WTC11 (cell line): Measurements from ENCODE around the gene WDR83. TPM values are rescaled to one million over a fixed set of nuclear protein-coding genes. Genes with fewer than 3 reads are reported as not detected.
"Not testable (repeated sequence)": the region's sequence is repeated elsewhere in the genome, so short reads cannot be mapped to it uniquely, and the experiment has no call there.

Experiments
- ATAC-seq: fragments of 200-7000 bp; cut with Tn5 transposase; 2 replicates; pipeline ENCODE4 v1.10.0; 2021; ENCODE audit warnings: mild to moderate bottlenecking, moderate library complexity
- CTCF ChIA-PET: fragments of 300-600 bp; sonication (Branson Sonifier 250); formaldehyde crosslinking; loops from one replicate; lab custom pipeline; 2021; ENCODE audit warnings: antibody characterized with exemption; lab: Charles Lee
- POLR2A ChIA-PET: fragments of 350-600 bp; sonication (Branson Sonifier 250); formaldehyde crosslinking; loops from one replicate; lab custom pipeline; 2021; ENCODE audit warnings: antibody characterized with exemption; lab: Charles Lee
- DNase-seq: peaks from one replicate; pipeline ENCODE4 v3.0.0; 2021; ENCODE audit warnings: low spot score
- H3K27ac Mint-ChIP-seq: 2 replicates; pipeline ENCODE4 v1.8.0; 2021; ENCODE audit warnings: mixed read lengths
- H3K27me3 Mint-ChIP-seq: 2 replicates; pipeline ENCODE4 v1.8.0; 2021; ENCODE audit warnings: low read depth, mild to moderate bottlenecking, moderate library complexity, mixed read lengths
- H3K36me3 Mint-ChIP-seq: 2 replicates; pipeline ENCODE4 v1.8.0; 2021; ENCODE audit warnings: mixed read lengths
- H3K4me1 Mint-ChIP-seq: 2 replicates; pipeline ENCODE4 v1.8.0; 2022; ENCODE audit warnings: mixed read lengths
- H3K4me3 Mint-ChIP-seq: 2 replicates; pipeline ENCODE4 v1.8.0; 2021; ENCODE audit warnings: mild to moderate bottlenecking, moderate library complexity, mixed read lengths
- H3K9me3 Mint-ChIP-seq: 2 replicates; pipeline ENCODE4 v1.8.0; 2021; ENCODE audit warnings: mixed read lengths
- CBFB ChIP-seq: sonication (generic); formaldehyde crosslinking; IDR thresholded peaks from 2 replicates; pipeline ENCODE4 v1.8.1; 2022; ENCODE audit warnings: mild to moderate bottlenecking, low read depth, missing genetic modification reagents
- GTF2I ChIP-seq: fragments of 250-450 bp; sonication (Bioruptor Pico); conservative IDR thresholded peaks from 2 replicates; pipeline ENCODE4 v1.4.0; 2021; ENCODE audit warnings: mild to moderate bottlenecking
- IRF2 ChIP-seq: sonication (generic); formaldehyde crosslinking; IDR thresholded peaks from 2 replicates; pipeline ENCODE4 v1.8.0; 2022; ENCODE audit warnings: low read depth, missing genetic modification reagents, borderline replicate concordance
- MAX ChIP-seq: sonication (generic); formaldehyde crosslinking; IDR thresholded peaks from 2 replicates; pipeline ENCODE4 v1.8.0; 2022; ENCODE audit warnings: mild to moderate bottlenecking, missing genetic modification reagents
- MYBL2 ChIP-seq: sonication (generic); formaldehyde crosslinking; IDR thresholded peaks from 2 replicates; pipeline ENCODE4 v1.8.1; 2023; ENCODE audit warnings: mild to moderate bottlenecking, moderate library complexity, missing genetic modification reagents
- NR2C2 ChIP-seq: sonication (generic); formaldehyde crosslinking; IDR thresholded peaks from 2 replicates; pipeline ENCODE4 v1.8.0; 2022; ENCODE audit warnings: mild to moderate bottlenecking, missing genetic modification reagents
- RELA ChIP-seq: sonication (generic); formaldehyde crosslinking; IDR thresholded peaks from 2 replicates; pipeline ENCODE4 v1.8.1; 2022; ENCODE audit warnings: missing genetic modification reagents, mild to moderate bottlenecking, borderline replicate concordance
- SMAD4 ChIP-seq: sonication (generic); formaldehyde crosslinking; IDR thresholded peaks from 2 replicates; pipeline ENCODE4 v1.8.0; 2022; ENCODE audit warnings: mild to moderate bottlenecking, missing genetic modification reagents
- TEAD4 ChIP-seq: sonication (generic); formaldehyde crosslinking; IDR thresholded peaks from 2 replicates; pipeline ENCODE4 v1.8.0; 2022; ENCODE audit warnings: mild to moderate bottlenecking, missing genetic modification reagents
- TP53 ChIP-seq: sonication (generic); formaldehyde crosslinking; IDR thresholded peaks from 2 replicates; pipeline ENCODE4 v1.8.1; 2023; ENCODE audit warnings: mild to moderate bottlenecking, missing genetic modification reagents
- USF1 ChIP-seq: sonication (generic); formaldehyde crosslinking; IDR thresholded peaks from 2 replicates; pipeline ENCODE4 v1.8.0; 2022; ENCODE audit warnings: mild to moderate bottlenecking, missing genetic modification reagents
- ZNF121 ChIP-seq: sonication (generic); formaldehyde crosslinking; IDR thresholded peaks from 2 replicates; pipeline ENCODE4 v1.8.0; 2023; ENCODE audit warnings: missing genetic modification reagents
- ZNF263 ChIP-seq: sonication (generic); formaldehyde crosslinking; IDR thresholded peaks from 2 replicates; pipeline ENCODE4 v1.8.1; 2022; ENCODE audit warnings: low read depth, mild to moderate bottlenecking, moderate library complexity, missing genetic modification reagents
- ZNF317 ChIP-seq: sonication (generic); formaldehyde crosslinking; IDR thresholded peaks from 2 replicates; pipeline ENCODE4 v1.8.1; 2023; ENCODE audit warnings: low read depth, mild to moderate bottlenecking, moderate library complexity, missing genetic modification reagents, borderline replicate concordance
- ZNF416 ChIP-seq: fragments of 250-450 bp; sonication (Bioruptor Pico); IDR thresholded peaks from 2 replicates; pipeline ENCODE4 v1.9.0; 2021; ENCODE audit warnings: mild to moderate bottlenecking, inconsistent platforms
- ZNF423 ChIP-seq: fragments of 250-450 bp; sonication (Bioruptor Pico); IDR thresholded peaks from 2 replicates; pipeline ENCODE4 v2.1.2; 2022; ENCODE audit warnings: mild to moderate bottlenecking, moderate library complexity
- total RNA-seq: library from RNA; stranded (reverse); gene quantifications from 3 replicates; pipeline ENCODE4 v1.2.3, GENCODE V29; 2021
- TF ChIP-seq, protein P1 (sequence below): sonication (generic); formaldehyde crosslinking; IDR thresholded peaks from 2 replicates; pipeline ENCODE4 v1.8.0; 2022; ENCODE audit warnings: missing genetic modification reagents
- TF ChIP-seq, protein P2 (sequence below): fragments of 200-600 bp; IDR thresholded peaks from 2 replicates; pipeline ENCODE4 v1.8.0; 2022; ENCODE audit warnings: antibody characterized with exemption
- TF ChIP-seq, protein P3 (sequence below): sonication (generic); formaldehyde crosslinking; IDR thresholded peaks from 2 replicates; pipeline ENCODE4 v1.8.0; 2022; ENCODE audit warnings: mild to moderate bottlenecking, missing genetic modification reagents

WDR83 gene
- total RNA-seq, 1 experiment from 2014 or later, result 21.8 TPM

- TF ChIP-seq, protein P1, sequence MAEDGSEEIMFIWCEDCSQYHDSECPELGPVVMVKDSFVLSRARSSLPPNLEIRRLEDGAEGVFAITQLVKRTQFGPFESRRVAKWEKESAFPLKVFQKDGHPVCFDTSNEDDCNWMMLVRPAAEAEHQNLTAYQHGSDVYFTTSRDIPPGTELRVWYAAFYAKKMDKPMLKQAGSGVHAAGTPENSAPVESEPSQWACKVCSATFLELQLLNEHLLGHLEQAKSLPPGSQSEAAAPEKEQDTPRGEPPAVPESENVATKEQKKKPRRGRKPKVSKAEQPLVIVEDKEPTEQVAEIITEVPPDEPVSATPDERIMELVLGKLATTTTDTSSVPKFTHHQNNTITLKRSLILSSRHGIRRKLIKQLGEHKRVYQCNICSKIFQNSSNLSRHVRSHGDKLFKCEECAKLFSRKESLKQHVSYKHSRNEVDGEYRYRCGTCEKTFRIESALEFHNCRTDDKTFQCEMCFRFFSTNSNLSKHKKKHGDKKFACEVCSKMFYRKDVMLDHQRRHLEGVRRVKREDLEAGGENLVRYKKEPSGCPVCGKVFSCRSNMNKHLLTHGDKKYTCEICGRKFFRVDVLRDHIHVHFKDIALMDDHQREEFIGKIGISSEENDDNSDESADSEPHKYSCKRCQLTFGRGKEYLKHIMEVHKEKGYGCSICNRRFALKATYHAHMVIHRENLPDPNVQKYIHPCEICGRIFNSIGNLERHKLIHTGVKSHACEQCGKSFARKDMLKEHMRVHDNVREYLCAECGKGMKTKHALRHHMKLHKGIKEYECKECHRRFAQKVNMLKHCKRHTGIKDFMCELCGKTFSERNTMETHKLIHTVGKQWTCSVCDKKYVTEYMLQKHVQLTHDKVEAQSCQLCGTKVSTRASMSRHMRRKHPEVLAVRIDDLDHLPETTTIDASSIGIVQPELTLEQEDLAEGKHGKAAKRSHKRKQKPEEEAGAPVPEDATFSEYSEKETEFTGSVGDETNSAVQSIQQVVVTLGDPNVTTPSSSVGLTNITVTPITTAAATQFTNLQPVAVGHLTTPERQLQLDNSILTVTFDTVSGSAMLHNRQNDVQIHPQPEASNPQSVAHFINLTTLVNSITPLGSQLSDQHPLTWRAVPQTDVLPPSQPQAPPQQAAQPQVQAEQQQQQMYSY, result no peak
- TF ChIP-seq NR2C2, result no peak
- no peak for TF ChIP-seq IRF2 (CRISPR knock-in tag)
- TF ChIP-seq, protein P2, sequence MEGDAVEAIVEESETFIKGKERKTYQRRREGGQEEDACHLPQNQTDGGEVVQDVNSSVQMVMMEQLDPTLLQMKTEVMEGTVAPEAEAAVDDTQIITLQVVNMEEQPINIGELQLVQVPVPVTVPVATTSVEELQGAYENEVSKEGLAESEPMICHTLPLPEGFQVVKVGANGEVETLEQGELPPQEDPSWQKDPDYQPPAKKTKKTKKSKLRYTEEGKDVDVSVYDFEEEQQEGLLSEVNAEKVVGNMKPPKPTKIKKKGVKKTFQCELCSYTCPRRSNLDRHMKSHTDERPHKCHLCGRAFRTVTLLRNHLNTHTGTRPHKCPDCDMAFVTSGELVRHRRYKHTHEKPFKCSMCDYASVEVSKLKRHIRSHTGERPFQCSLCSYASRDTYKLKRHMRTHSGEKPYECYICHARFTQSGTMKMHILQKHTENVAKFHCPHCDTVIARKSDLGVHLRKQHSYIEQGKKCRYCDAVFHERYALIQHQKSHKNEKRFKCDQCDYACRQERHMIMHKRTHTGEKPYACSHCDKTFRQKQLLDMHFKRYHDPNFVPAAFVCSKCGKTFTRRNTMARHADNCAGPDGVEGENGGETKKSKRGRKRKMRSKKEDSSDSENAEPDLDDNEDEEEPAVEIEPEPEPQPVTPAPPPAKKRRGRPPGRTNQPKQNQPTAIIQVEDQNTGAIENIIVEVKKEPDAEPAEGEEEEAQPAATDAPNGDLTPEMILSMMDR, result no peak
- TF ChIP-seq MAX (CRISPR knock-in tag), result peak; percentile 75; the same call in 1 of the 2 replicates
- TF ChIP-seq GTF2I (CRISPR knock-in tag), result no peak
- no peak for TF ChIP-seq MYBL2 (CRISPR knock-in tag)
- peak; percentile 77; the same call in 1 of the 2 replicates for TF ChIP-seq CBFB
- no peak for TF ChIP-seq SMAD4 (CRISPR knock-in tag)
- peak; percentile 64; the same call in 1 of the 2 replicates for TF ChIP-seq RELA
- TF ChIP-seq TEAD4 (CRISPR knock-in tag), result no peak
- peak; percentile 82 for TF ChIP-seq ZNF416
- no peak for TF ChIP-seq ZNF121 (CRISPR knock-in tag)
- no peak for TF ChIP-seq ZNF263 (CRISPR knock-in tag)
- TF ChIP-seq, protein P3, sequence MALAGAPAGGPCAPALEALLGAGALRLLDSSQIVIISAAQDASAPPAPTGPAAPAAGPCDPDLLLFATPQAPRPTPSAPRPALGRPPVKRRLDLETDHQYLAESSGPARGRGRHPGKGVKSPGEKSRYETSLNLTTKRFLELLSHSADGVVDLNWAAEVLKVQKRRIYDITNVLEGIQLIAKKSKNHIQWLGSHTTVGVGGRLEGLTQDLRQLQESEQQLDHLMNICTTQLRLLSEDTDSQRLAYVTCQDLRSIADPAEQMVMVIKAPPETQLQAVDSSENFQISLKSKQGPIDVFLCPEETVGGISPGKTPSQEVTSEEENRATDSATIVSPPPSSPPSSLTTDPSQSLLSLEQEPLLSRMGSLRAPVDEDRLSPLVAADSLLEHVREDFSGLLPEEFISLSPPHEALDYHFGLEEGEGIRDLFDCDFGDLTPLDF (CRISPR knock-in tag), result no peak
- no peak for TF ChIP-seq ZNF317
- TF ChIP-seq USF1 (CRISPR knock-in tag), result no peak
- no peak for TF ChIP-seq ZNF423 (CRISPR knock-in tag)
- TF ChIP-seq TP53 (CRISPR knock-in tag), result peak; percentile 50; the same call in 1 of the 2 replicates
Measured at GRCh38 chr19:12696366-12697335, 30.0 kb downstream of the WDR83 start, which contains the start of gene FBXW9 (continued).

- not testable (repeated sequence) for H3K4me1 Mint-ChIP-seq, H3K27me3 Mint-ChIP-seq, DNase-seq, H3K27ac Mint-ChIP-seq, H3K9me3 Mint-ChIP-seq, ATAC-seq
- peak overlapping the region; percentile 90 for H3K4me3 Mint-ChIP-seq
- ChIA-PET POLR2A (interaction anchor here (0.7 to 2.1 kb wide), 2 partner anchors 16 to 55 kb away, joined by 9 to 13 read pairs; partner anchors contain the start of gene DHPS), CTCF (interaction anchor here (0.7 to 1.9 kb wide), 3 partner anchors 17 to 150 kb away, joined by 3 to 10 read pairs (median 4); no protein-coding TSS in a partner anchor)
- peaks cover 23% of the 10 kb centered on the region for H3K36me3 Mint-ChIP-seq
Measured at GRCh38 chr19:12697425-12697824, 30.8 kb downstream of the WDR83 start.
